ENCODE measurements around the gene CAMK1D.

GRCh38 chr10:12710157-12710556 lies 360.8 kb downstream of the CAMK1D start:
- TF ChIP-seq CTCF (IDR thresholded peaks at IDR 0.05; ENCODE audit: poor library complexity) = no peak
- no peak for TF ChIP-seq EZH2phosphoT487 (IDR thresholded peaks at IDR 0.05; ENCODE audit: low read depth, severe bottlenecking, unreplicated experiment)

All from hepatocyte (in vitro differentiated cells).